GM18508 (cell line): ENCODE measurements around the gene GIGYF2.

Source experiments
- ATAC-seq: cut with Tn5 transposase; IDR thresholded peaks from one replicate; pipeline ENCODE4 v1.9.1; 2021; ENCODE audit warnings: moderate number of reproducible peaks; ENCODE audit not compliant: insufficient read depth, unreplicated experiment

GIGYF2 gene

GRCh38 chr2:232888099-232888836 is 191.1 kb downstream of the GIGYF2 start:
- ATAC-seq, result no peak

GRCh38 chr2:232888839-232889529 is 191.9 kb downstream of the GIGYF2 start:
- no peak for ATAC-seq

- ATAC-seq, result no peak
Measured at GRCh38 chr2:232889876-232890401, 192.8 kb downstream of the GIGYF2 start.

- no peak for ATAC-seq
Measured at GRCh38 chr2:232890536-232890895, 193.4 kb downstream of the GIGYF2 start.

- no peak for ATAC-seq
Measured at GRCh38 chr2:232890896-232891601, 193.9 kb downstream of the GIGYF2 start.

GRCh38 chr2:232891621-232892071 is 194.5 kb downstream of the GIGYF2 start:
- no peak for ATAC-seq

- ATAC-seq, result no peak
Measured at GRCh38 chr2:232892221-232892620, 195.1 kb downstream of the GIGYF2 start.

GRCh38 chr2:232892843-232893242 is 195.7 kb downstream of the GIGYF2 start:
- no peak for ATAC-seq

- ATAC-seq, result no peak
Measured at GRCh38 chr2:232893834-232894233, 196.7 kb downstream of the GIGYF2 start.

- no peak for ATAC-seq
Measured at GRCh38 chr2:232894251-232894650, 197.1 kb downstream of the GIGYF2 start.

GRCh38 chr2:232894746-232895145 is 197.6 kb downstream of the GIGYF2 start:
- ATAC-seq, result no peak

GRCh38 chr2:232896111-232896510 is 199.0 kb downstream of the GIGYF2 start:
- ATAC-seq, result no peak

- ATAC-seq, result no peak
Measured at GRCh38 chr2:232896720-232897597, 199.8 kb downstream of the GIGYF2 start.

GRCh38 chr2:232897598-232898408 is 200.7 kb downstream of the GIGYF2 start:
- no peak for ATAC-seq

GRCh38 chr2:232898592-232899543 is 201.7 kb downstream of the GIGYF2 start:
- ATAC-seq, result no peak

GRCh38 chr2:232900811-232901735 is 203.9 kb downstream of the GIGYF2 start:
- no peak for ATAC-seq
